Subcutaneous adipose tissue (tissue), 4 donors: ENCODE data around the gene PRRX1. TPM values are rescaled to one million over a fixed set of nuclear protein-coding genes. Genes with fewer than 3 reads are reported as not detected.

Source experiments
- CTCF ChIP-seq: fragments of 450-650 bp; IDR thresholded peaks from one replicate; pipeline ENCODE4 v1.5.1; 2016; ENCODE audit warnings: low read depth, mild to moderate bottlenecking, control low read depth, antibody characterized with exemption, moderate library complexity
- total RNA-seq, 4 donors: library from RNA; depleted of rRNA; stranded (reverse); fragments of >200 nt; gene quantifications; one replicate each; pipeline ENCODE4 v1.1.0, GENCODE V29; 2016

The PRRX1 gene
- total RNA-seq, 4 donors from 2014 or later = 75.3 to 115 (median 87.3) TPM

- no peak for TF ChIP-seq CTCF
These were observed 33.0 kb upstream of the PRRX1 start for GRCh38 chr1:170630977-170631376.

DNA sequence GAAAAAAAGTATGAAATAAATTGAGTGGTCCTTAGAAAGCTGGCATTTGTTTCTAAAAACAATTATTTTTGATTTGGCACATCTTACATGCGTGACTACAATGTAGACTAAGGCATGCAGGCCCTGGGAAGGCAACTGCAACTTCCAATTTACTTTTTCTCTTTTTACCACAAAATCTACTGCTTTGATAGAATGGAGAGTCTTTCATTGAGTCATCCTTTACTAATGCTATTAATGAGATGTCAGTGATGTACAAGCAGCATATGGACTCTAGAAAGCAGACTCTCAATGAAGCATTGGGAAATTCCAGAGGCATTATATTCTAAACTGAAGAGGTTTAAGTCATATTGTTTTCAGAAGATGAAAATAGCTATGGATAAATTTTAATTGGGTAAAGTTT, 29.6 kb upstream of the PRRX1 start:
- TF ChIP-seq CTCF = no peak

GRCh38 chr1:170634824-170635410, 29.0 kb upstream of the PRRX1 start:
- no peak for TF ChIP-seq CTCF

DNA sequence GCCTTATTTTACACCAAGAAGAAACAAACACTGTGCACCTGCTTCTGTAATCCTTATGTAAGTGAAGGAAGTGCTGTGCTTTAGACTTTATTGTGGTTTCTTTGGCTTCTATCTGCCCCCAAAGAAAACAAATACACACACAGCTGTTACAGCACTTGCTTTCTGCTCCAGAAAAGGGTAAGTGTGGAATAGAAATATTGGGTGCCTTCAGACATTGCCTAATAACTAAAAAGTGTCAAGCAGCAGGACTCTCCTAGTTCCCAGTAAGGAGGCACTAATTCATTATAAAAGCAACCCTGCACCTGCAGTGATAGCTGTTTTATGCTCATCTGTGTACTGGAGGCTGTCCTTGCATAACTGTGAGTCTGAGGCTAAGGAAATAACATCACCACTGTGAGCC, 23.4 kb upstream of the PRRX1 start:
- no peak for TF ChIP-seq CTCF

DNA sequence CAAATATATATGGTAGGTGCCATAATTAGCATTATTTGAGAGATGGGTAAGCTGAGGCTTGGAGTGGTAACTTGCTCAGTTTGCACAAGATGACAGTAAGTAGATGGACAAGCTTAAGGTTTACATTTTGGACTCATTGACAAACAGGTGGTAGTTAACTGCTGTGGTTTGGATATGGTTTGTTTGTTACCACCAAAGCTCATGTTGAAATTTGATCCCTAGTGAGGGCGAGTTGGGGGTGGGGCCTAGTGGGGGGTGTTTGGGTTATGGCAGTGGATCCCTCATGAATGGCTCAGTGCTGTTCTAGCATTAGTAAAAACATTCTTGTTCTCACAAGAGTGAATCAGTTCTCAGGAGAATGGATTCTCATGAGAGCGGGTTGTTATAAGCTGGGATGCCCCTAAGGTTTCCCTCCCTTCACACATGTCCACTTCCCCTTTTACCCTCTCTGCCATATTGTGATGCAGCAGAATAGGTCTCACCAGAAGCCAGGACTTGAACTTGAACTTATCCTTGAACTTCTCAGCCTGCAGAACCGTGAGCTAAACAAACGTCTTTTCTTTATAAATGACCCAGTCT, 6.6 kb upstream of the PRRX1 start:
- no peak for TF ChIP-seq CTCF

- TF ChIP-seq CTCF = no peak
These were observed 4.4 kb upstream of the PRRX1 start for GRCh38 chr1:170659399-170660035.

DNA sequence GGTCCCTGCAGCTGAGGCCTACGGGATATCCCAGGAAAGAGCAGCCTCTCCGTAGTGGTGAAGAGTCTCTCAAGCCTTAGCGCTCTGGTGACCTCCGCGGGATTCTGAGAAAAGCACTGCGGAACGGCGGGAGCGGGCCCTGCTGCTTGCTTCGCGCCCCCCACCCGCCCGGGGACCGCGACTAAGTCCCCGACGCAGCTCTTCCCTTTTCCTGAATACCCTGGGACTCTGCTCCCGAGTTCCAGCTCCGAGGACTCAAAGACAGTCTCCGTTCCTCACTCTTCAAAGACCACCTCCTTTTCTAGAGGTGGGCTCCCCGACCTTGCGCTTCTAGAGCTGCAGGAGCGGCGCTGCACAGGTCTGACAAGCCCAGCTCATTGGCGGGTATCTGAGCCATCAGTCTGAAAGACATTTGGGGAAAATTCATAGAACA, 3.6 kb upstream of the PRRX1 start:
- TF ChIP-seq CTCF = no peak
